ENCODE measurements around the gene FIBP.

FIBP gene

GRCh38 chr11:65862941-65863888 lies 25.1 kb downstream of the FIBP start:
- Histone ChIP-seq H3K36me3 (ENCODE audit: insufficient read depth) (no peaks in the 10 kb centered on the region), H3K9ac (no peak overlapping the region), H3K27ac (no peak overlapping the region; the same call in 1 of the 2 replicates), H3K4me3 (IDR thresholded peaks at IDR 0.05; ENCODE audit: insufficient read depth, low read depth, low read length) (no peak overlapping the region), H3K27me3 (ENCODE audit: insufficient read depth, low read depth) (no peaks in the 10 kb centered on the region), H2AFZ (ENCODE audit: low read depth) (no peak overlapping the region), H4K20me1 (ENCODE audit: insufficient read depth) (no peaks in the 10 kb centered on the region), H3K4me1 (ENCODE audit: low read depth, poor library complexity, severe bottlenecking) (peaks cover 19% of the 10 kb centered on the region), H3K79me2 (ENCODE audit: insufficient read depth, low read depth) (peaks cover 22% of the 10 kb centered on the region), H3K4me2 (no peak overlapping the region)
- no peak for TF ChIP-seq CTCF (conservative IDR thresholded peaks at IDR 0.05; ENCODE audit: low read depth, low read length)

- Histone ChIP-seq H3K9ac (0 out of 2 replicates have a peak overlapping the region, but pooled peaks have one; percentile 81), H3K27ac (no peak overlapping the region; the same call in 1 of the 2 replicates), H3K36me3 (ENCODE audit: insufficient read depth) (no peaks in the 10 kb centered on the region), H4K20me1 (ENCODE audit: insufficient read depth) (no peaks in the 10 kb centered on the region), H3K4me3 (IDR thresholded peaks at IDR 0.05; ENCODE audit: insufficient read depth, low read depth, low read length) (no peak overlapping the region), H3K27me3 (ENCODE audit: insufficient read depth, low read depth) (no peaks in the 10 kb centered on the region), H3K79me2 (ENCODE audit: insufficient read depth, low read depth) (peaks cover 28% of the 10 kb centered on the region), H3K4me2 (peak overlapping the region; percentile 87), H2AFZ (ENCODE audit: low read depth) (no peak overlapping the region), H3K4me1 (ENCODE audit: low read depth, poor library complexity, severe bottlenecking) (peaks cover 19% of the 10 kb centered on the region)
- no peak for TF ChIP-seq CTCF (conservative IDR thresholded peaks at IDR 0.05; ENCODE audit: low read depth, low read length)
Measured at GRCh38 chr11:65862191-65862735, 26.0 kb downstream of the FIBP start.

DNA sequence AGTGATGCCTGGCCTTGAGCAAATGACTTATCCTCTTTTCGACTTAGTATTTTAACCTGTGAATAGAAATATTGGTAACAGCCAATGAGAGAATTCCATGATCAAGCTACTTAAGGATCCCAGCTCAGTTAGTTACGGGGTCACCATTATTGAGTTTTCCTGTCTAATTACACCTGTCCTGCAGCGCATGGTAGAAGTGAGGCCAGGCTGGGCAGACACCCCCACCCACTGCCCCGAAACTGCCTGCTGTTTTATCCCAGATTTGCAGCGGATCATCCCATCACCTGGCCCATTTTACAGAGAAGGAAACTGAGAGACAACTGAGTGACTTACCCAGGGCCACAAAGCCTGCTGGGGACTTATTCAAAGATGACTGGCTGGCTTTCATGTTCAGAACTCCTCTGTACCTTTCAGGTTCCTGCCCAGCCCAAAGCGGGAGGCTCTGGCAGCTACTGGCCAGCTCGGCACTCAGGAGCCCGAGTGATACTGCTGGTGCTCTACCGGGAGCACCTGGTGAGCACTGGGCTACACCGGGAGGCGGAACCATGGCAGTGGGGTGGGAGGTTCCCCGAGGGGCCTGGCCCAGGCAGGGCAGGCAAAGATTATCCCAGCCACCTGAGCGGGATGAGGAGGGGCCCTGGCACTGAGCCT lies 26.6 kb downstream of the FIBP start:
- H3K79me2 ChIP-seq (ENCODE audit: insufficient read depth, low read depth), result peaks cover 34% of the 10 kb centered on the region
- H3K27ac ChIP-seq, result no peak overlapping the region; the same call in 1 of the 2 replicates
- TF ChIP-seq CTCF (conservative IDR thresholded peaks at IDR 0.05; ENCODE audit: low read depth, low read length), result no peak
- no peaks in the 10 kb centered on the region for H3K27me3 ChIP-seq (ENCODE audit: insufficient read depth, low read depth)
- H3K36me3 ChIP-seq (ENCODE audit: insufficient read depth), result no peaks in the 10 kb centered on the region
- H3K4me3 ChIP-seq (IDR thresholded peaks at IDR 0.05; ENCODE audit: insufficient read depth, low read depth, low read length), result no peak overlapping the region
- H3K4me2 ChIP-seq, result peak overlapping the region; percentile 87
- peak overlapping the region; percentile 81; the same call in 1 of the 2 replicates for H3K9ac ChIP-seq
- no peak overlapping the region for H2AFZ ChIP-seq (ENCODE audit: low read depth)
- H3K4me1 ChIP-seq (ENCODE audit: low read depth, poor library complexity, severe bottlenecking), result peaks cover 20% of the 10 kb centered on the region
- peaks cover 2% of the 10 kb centered on the region for H4K20me1 ChIP-seq (ENCODE audit: insufficient read depth)

DNA sequence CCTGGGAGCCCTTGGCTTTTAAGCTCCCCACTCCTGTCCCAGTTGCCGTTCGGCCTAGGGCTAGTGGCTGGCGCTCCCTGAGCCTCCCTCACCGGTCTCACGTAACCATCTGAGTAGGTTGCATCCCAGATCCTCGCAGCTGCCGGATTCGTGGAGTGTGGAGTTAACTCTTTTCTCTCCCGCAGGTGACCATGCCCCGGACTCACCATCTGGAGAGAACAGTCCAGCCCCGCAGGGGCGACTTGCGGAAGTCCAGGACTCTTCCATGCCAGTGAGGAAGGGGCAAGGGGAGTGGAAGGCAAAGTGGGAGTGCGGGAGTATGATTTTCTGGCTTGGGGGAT lies 27.1 kb downstream of the FIBP start:
- peak overlapping the region; percentile 82 for H3K27ac ChIP-seq
- no peak overlapping the region for H3K4me3 ChIP-seq (IDR thresholded peaks at IDR 0.05; ENCODE audit: insufficient read depth, low read depth, low read length)
- peaks cover 39% of the 10 kb centered on the region for H3K79me2 ChIP-seq (ENCODE audit: insufficient read depth, low read depth)
- H2AFZ ChIP-seq (ENCODE audit: low read depth), result peak overlapping the region; percentile 55; the same call in 1 of the 2 replicates
- H3K4me1 ChIP-seq (ENCODE audit: low read depth, poor library complexity, severe bottlenecking), result peaks cover 25% of the 10 kb centered on the region
- TF ChIP-seq CTCF (conservative IDR thresholded peaks at IDR 0.05; ENCODE audit: low read depth, low read length), result no peak
- H3K27me3 ChIP-seq (ENCODE audit: insufficient read depth, low read depth), result no peaks in the 10 kb centered on the region
- peaks cover 7% of the 10 kb centered on the region for H4K20me1 ChIP-seq (ENCODE audit: insufficient read depth)
- peak overlapping the region; percentile 87 for H3K4me2 ChIP-seq
- H3K9ac ChIP-seq, result peak overlapping the region; percentile 81
- H3K36me3 ChIP-seq (ENCODE audit: insufficient read depth), result no peaks in the 10 kb centered on the region; the same call in 1 of the 2 replicates

Measured in KMS-11 (cell line).